Activated CD8-positive, alpha-beta memory T cell treated with anti-CD3 and anti-CD28 coated beads, Interleukin-2, amount 50 U/mL, for 48 hours (primary cell): ENCODE measurements around the gene WDR64.
"Not testable (repeated sequence)": the region's sequence is repeated elsewhere in the genome, so short reads cannot be mapped to it uniquely, and the experiment has no call there.

Experiments
- DNase-seq: peaks from one replicate; pipeline ENCODE4 v3.0.0-alpha.2; 2020

The WDR64 gene

GRCh38 chr1:241660424-241660972, 8.4 kb downstream of the WDR64 start:
- no peak for DNase-seq

DNA sequence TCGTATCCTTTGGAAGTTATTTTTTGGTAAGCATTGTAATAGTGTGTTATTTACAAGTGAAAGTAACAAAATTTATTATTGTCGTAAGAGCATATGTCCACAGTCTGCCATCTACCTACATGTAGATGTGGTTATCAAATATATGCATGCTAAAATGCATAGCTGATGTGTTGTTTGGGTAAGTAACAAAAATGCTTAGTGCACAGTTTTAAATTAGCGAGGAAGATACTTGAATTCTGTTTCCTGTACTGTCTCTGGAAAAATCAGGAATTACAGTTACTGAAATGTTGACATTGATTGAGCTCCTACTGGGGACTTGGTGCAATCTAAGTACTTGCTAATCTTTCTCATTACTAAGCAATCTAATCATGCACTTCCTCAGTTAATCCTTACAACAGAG, 14.3 kb downstream of the WDR64 start:
- no peak for DNase-seq

DNA sequence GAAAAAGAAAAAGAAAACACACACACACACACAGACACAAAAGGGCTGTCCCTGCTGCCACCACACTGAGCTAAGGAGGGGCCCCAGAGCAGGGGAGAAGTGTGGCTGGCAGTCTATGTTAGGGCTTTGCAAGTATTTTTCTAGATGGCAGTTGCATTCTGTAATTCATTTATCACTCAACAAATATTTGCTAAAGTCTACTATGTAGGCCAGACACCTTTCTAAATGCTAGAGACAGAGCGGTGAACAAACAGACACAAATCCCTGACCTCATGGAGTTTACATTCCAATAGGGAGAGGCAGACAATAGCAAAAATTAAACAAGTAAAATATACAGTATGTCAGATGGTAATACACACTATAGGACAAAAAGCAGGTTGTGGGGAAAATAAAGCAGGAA, 20.2 kb downstream of the WDR64 start:
- no peak for DNase-seq

DNA sequence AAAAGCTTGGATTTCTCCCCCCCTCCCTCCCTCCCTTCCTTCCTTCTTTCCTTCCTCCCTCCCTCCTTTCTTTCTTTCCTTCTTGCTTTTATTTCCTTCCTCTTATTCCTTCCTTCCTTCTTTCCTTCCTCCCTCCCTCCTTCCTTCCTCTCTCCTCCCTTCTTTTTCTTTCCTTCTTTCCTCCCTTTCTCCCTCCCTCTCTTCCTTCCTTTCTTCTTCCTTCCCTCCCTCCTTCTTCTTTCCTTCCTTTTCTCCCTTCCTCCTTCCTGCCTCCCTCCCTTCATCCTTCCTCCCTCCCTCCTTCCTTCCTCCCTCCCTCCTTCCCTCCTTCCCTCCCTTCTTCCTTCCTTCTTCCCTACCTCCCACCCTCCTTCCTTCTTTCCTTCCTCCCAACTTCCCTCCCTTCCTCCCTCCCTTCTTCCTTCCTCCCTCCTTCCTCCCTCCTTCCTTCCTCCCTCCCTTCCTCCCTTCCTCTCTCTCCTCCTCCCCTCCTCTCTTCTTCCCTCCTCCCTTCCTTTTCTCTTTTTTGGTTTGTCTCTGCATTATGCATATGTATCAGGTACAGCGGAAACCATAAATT, 22.8 kb downstream of the WDR64 start:
- no peak for DNase-seq

DNA sequence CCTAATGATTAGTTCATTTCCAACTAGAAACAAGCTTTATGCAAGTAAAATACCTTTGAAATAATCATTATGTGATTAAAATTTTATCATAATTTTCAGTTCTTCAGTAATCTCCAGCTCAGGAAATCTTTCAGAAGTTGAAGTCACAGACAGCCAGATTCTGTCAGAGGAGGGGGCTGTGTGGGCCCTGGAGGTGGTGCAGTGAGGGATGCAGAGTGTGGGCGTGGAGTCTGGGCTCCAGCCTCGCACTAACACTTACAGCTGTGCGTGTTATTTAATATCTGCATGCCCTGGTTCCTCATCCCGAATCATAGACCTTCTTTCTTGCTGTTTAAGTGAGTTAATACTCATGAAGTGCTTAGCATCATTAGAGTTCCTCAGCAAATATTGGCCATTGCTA, 23.9 kb downstream of the WDR64 start:
- DNase-seq: no peak

- DNase-seq: no peak
Observed at GRCh38 chr1:241677201-241677600, 25.1 kb downstream of the WDR64 start.

GRCh38 chr1:241678536-241678935, 26.5 kb downstream of the WDR64 start:
- no peak for DNase-seq

DNA sequence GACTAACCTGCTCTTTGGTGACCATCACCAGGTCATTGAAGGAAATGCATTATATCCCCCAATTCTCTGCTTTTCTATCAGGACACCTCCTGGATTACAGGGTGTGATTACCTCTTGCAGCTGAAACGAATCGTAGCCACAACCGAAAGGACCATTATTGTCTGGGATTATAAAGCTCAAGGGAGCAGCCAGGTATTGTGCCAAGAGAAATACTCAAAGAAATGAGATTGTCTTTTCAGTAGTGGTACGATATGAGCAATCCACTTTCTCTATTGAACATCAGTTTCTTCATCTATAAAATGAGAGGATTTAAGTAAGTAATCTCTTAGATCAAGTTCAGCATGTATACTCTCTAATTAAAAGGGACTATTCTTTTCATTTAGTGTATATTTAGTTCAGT, 27.3 kb downstream of the WDR64 start:
- DNase-seq: no peak

DNA sequence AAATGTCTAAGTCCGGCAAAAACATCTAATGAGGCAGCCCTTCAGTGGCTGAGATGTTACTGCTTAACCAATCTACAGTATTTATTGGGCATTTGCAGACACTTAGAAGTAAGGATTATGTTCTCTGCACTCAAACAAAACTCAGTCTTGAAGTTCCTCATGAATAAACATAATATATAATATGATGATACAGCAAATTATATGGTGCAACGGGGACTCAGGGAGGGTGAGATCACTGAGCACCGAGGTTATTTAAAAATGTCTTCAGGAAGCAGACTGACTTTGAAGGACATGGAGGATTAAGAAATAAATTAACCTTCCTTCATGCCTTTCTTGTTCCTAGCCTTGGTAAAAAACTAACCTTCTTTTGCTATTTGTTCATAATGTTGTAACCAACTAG, 27.9 kb downstream of the WDR64 start:
- no peak for DNase-seq

GRCh38 chr1:241681861-241682448, 29.9 kb downstream of the WDR64 start:
- not testable (repeated sequence) for DNase-seq

GRCh38 chr1:241682921-241683320, 30.8 kb downstream of the WDR64 start:
- no peak for DNase-seq

DNA sequence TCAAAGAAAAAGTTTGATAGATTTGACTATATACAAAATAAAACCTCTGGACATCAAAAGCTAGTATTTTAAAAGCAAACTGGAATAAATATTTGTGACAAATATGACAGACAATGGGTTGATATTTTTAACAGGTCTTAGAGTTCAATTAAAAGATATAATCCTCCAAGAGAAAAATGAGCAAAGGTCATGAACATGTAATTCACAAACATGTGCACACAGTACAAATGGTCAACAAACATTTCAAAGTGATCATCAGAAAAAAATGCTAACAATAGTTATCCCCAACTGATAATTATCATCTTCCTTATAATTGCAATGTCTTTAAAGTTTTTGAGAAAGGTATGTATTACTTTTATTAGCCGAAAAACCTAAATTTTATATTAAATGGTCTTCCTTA, 32.0 kb downstream of the WDR64 start:
- no peak for DNase-seq

GRCh38 chr1:241688940-241689368, 36.9 kb downstream of the WDR64 start:
- no peak for DNase-seq

DNA sequence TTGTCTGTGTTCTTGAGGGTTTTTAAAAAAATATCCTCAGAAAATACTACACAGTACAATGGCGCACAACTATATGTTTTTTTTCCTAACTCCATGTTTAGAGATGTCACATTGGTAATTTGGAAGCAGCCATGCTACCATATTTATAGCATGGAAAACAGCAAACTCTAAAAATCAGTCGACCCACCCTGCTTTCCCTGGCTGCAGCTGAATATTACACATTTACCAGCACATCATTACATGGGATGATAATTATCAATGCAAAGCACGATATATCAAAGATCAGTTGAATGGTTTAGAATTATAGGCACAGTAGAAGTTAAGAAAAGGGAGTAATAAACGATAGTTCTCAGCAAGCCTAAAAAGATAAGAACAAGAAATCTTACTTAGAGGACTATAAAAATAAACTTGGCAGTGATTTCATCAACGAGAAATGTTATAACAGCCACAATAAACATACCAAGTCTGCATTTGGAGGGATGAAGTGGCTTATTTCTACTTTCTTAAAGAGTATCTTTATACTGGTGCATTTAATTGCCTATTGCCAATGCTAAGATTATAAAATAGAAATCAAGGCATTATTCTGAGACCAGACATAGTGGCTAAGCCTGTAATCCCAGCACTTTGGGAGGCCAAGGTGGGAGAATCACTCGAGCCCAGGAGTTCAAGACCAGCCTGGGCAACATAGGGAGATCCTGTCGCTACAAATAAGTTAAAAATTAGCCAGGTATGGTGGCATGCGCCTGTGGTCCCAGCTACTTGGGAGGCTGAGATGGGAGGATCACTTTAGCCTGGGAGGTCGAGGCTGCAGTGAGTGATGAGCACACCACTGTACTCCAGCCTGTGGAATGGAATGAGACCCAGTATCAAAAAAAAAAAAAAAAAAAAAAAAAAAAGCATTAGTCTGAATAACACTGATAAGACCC, 43.4 kb downstream of the WDR64 start:
- DNase-seq: no peak

DNA sequence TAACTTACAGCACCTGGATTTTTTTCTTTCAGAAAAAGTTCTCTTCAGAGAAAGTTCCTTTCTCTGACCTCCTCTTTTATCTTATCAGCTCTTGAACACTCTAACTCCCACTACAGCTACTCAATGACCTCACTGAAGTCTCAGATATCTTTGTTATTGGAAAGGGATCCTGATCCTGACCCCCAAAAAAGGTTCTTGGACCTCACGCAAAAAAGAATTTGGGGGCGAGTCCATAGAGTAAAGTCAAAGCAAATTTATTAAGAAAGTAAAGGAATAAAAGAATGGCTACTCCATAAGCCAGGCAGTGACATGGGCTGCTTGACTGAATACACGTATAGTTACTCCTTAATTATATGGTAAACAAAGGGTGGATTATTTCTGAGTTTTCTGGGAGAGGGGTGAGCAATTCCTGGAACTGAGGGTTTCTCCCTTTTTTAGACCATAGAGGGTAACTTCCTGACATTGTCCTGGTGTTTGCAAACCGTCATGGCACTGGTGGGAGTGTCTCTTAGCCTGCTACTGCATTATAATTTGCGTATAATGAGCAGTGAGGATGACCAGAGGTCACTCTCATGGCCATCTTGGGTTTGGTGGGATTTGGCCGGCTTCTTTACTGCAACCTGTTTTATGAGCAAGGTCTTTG, 44.2 kb downstream of the WDR64 start:
- no peak for DNase-seq

- no peak for DNase-seq
Observed at GRCh38 chr1:241696815-241697639, 44.9 kb downstream of the WDR64 start.

- DNase-seq: no peak
Observed at GRCh38 chr1:241697640-241698018, 45.5 kb downstream of the WDR64 start.

- DNase-seq: no peak
Observed at GRCh38 chr1:241698177-241698576, 46.1 kb downstream of the WDR64 start.

GRCh38 chr1:241701483-241702295, 49.6 kb downstream of the WDR64 start:
- no peak for DNase-seq

DNA sequence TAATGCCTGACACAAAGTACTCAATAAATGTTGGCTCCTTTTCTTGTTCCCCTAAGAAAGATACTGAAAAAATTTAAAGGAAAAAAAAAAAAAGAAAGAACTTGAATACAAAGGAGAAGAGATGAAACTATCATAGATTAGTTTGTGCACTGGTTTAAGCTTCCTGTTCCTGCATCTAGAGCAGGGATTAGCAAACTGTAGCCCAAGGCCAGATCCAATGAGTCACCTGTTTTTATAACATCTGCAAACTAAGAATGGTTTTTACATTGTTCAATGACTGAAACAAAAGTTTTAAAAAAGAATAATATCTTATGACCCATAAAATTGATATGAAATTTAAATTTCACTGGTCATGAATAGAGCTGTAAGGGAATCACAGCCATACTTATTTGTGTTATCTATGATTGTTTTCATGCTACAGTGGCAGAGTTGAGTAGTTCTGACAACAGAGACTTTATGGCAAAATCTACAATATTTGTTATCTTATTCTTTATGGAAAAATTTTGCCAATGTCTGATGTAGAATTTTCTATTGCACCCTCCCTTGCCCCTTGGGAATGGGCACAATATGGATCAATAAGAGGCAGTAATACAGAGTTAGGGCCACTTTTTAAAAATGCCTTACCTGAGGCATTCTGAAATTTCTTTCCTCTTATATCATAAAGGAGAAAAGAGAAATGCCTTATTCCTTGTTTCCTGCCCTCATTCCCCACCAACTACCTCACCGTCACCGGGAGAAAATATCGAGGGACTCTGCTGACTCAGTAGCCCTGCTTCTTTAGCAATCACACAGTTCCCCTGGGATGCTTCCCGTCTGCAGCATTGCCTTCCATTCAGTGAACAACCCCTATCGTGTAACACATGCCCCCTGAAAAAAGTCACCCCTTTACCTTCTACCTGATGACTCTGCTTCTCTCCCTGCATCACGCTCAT, 50.6 kb downstream of the WDR64 start:
- DNase-seq: no peak
